Osteoblast (primary cell): ENCODE results near the gene IRAK4. TPM values are rescaled to one million over a fixed set of nuclear protein-coding genes. Genes with fewer than 3 reads are reported as not detected.
A peak's percentile ranks its signal among the peaks of the same experiment; 100 is the strongest.

ENCODE experiments used
- DNase-seq: peaks from one replicate; pipeline ENCODE4 v3.0.0; 2011; ENCODE audit warnings: low spot score, mixed read lengths; ENCODE audit not compliant: insufficient read length; ENCODE audit errors: missing footprints
- H2AFZ ChIP-seq: 2 replicates; pipeline ENCODE4 v1.6.0; 2011; ENCODE audit warnings: mild to moderate bottlenecking, low read length
- H3K27ac ChIP-seq: 2 replicates; pipeline ENCODE4 v1.5.1; 2011; ENCODE audit warnings: mild to moderate bottlenecking, low read depth, low read length, moderate library complexity
- H3K27me3 ChIP-seq: 2 replicates; pipeline ENCODE4 v1.6.0; 2012; ENCODE audit warnings: mild to moderate bottlenecking, control low read depth, inconsistent platforms, low read length, moderate library complexity; ENCODE audit not compliant: insufficient read depth
- H3K36me3 ChIP-seq: 2 replicates; pipeline ENCODE4 v1.5.1; 2011; ENCODE audit warnings: mild to moderate bottlenecking, low read length, control low read depth, moderate library complexity; ENCODE audit not compliant: insufficient read depth
- H3K4me1 ChIP-seq: 2 replicates; pipeline ENCODE4 v1.5.1; 2011; ENCODE audit warnings: mild to moderate bottlenecking, low read length, control low read depth, moderate library complexity; ENCODE audit not compliant: insufficient read depth
- H3K4me2 ChIP-seq: 2 replicates; pipeline ENCODE4 v1.6.0; 2011; ENCODE audit warnings: mild to moderate bottlenecking, low read length; ENCODE audit not compliant: insufficient read depth
- H3K4me3 ChIP-seq: fragments of 200-600 bp; sonication (generic); 3 replicates; pipeline ENCODE4 v1.5.1; 2012; ENCODE audit warnings: mild to moderate bottlenecking, low read length, inconsistent platforms; ENCODE audit not compliant: insufficient read depth
- H3K79me2 ChIP-seq: 2 replicates; pipeline ENCODE4 v1.6.0; 2012; ENCODE audit warnings: mild to moderate bottlenecking, low read length, control low read depth, inconsistent platforms; ENCODE audit not compliant: insufficient read depth
- H3K9me3 ChIP-seq: 2 replicates; pipeline ENCODE4 v1.5.1; 2011; ENCODE audit warnings: low read depth, low read length, control low read depth
- H4K20me1 ChIP-seq: 2 replicates; pipeline ENCODE4 v1.6.0; 2012; ENCODE audit warnings: mild to moderate bottlenecking, low read length, control low read depth; ENCODE audit not compliant: insufficient read depth
- total RNA-seq: library from RNA; depleted of rRNA; stranded (reverse); fragments of >200 nt; gene quantifications from 2 replicates; pipeline ENCODE4 v1.2.3, GENCODE V29; 2012
- TF ChIP-seq, protein P1 (sequence below): IDR thresholded peaks from 2 replicates; pipeline ENCODE4 v1.5.1; 2011; ENCODE audit warnings: mild to moderate bottlenecking, low read depth, low read length, moderate library complexity; ENCODE audit errors: extremely low read depth

Gene IRAK4
- total RNA-seq, 1 donor = 27.9 TPM

- Histone ChIP-seq H3K27ac (peak overlapping the region; percentile 65), H3K4me2 (peak overlapping the region; percentile 64)
These were observed 21.8 kb upstream of the IRAK4 start for GRCh38 chr12:43736927-43737440.

GRCh38 chr12:43737646-43738045 lies 21.1 kb upstream of the IRAK4 start:
- Histone ChIP-seq H3K36me3 (peaks cover 36% of the 10 kb centered on the region), H3K4me2 (peak overlapping the region; percentile 64), H3K9me3 (no peaks in the 10 kb centered on the region), H3K27ac (peak overlapping the region; percentile 62), H3K79me2 (peaks cover 2% of the 10 kb centered on the region), H3K27me3 (no peaks in the 10 kb centered on the region), H3K4me3 (peak overlapping the region; percentile 15), H2AFZ (no peak overlapping the region), H4K20me1 (no peaks in the 10 kb centered on the region), H3K4me1 (peaks cover 54% of the 10 kb centered on the region)
- TF ChIP-seq, protein P1, sequence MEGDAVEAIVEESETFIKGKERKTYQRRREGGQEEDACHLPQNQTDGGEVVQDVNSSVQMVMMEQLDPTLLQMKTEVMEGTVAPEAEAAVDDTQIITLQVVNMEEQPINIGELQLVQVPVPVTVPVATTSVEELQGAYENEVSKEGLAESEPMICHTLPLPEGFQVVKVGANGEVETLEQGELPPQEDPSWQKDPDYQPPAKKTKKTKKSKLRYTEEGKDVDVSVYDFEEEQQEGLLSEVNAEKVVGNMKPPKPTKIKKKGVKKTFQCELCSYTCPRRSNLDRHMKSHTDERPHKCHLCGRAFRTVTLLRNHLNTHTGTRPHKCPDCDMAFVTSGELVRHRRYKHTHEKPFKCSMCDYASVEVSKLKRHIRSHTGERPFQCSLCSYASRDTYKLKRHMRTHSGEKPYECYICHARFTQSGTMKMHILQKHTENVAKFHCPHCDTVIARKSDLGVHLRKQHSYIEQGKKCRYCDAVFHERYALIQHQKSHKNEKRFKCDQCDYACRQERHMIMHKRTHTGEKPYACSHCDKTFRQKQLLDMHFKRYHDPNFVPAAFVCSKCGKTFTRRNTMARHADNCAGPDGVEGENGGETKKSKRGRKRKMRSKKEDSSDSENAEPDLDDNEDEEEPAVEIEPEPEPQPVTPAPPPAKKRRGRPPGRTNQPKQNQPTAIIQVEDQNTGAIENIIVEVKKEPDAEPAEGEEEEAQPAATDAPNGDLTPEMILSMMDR = no peak
- DNase-seq = peak; percentile 83

More at GRCh38 chr12:43736927-43737440, 21.8 kb upstream of the IRAK4 start:
- Histone ChIP-seq H4K20me1 (no peaks in the 10 kb centered on the region), H3K36me3 (peaks cover 38% of the 10 kb centered on the region), H3K79me2 (peaks cover 2% of the 10 kb centered on the region), H3K4me1 (peaks cover 48% of the 10 kb centered on the region), H2AFZ (no peak overlapping the region), H3K9me3 (no peaks in the 10 kb centered on the region), H3K27me3 (no peaks in the 10 kb centered on the region), H3K4me3 (no peak overlapping the region)
- peak; percentile 21 for DNase-seq
- TF ChIP-seq, protein P1 = no peak

GRCh38 chr12:43740511-43741100 lies 18.1 kb upstream of the IRAK4 start:
- H3K4me2 ChIP-seq = peak overlapping the region; percentile 38
- H3K27me3 ChIP-seq = no peaks in the 10 kb centered on the region
- TF ChIP-seq, protein P1 = no peak
- H3K9me3 ChIP-seq = peaks cover 2% of the 10 kb centered on the region
- peak overlapping the region; percentile 39 for H2AFZ ChIP-seq
- no peak for DNase-seq
- no peaks in the 10 kb centered on the region for H4K20me1 ChIP-seq
- H3K4me3 ChIP-seq = peak overlapping the region; percentile 6
- H3K27ac ChIP-seq = peak overlapping the region; percentile 59
- H3K36me3 ChIP-seq = peaks cover 31% of the 10 kb centered on the region
- H3K4me1 ChIP-seq = peaks cover 59% of the 10 kb centered on the region
- H3K79me2 ChIP-seq = peaks cover 2% of the 10 kb centered on the region

DNA sequence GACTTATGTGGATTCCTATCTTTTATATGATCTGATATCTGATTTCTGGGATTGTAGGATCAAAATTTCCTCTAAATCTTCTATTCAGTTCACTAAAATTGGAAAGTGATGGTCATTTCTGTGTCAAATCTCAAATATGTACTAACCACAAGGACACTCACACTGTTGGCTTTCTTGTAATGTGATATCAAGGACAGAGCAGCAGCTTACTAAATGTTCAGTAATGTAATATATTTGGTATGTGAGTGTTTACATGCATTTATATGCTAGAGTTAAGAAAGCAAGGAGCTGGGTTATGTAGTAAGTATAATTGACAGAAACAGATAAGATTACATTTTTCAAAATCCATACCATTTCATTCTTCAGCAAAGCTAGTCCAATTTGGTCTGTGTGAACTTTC lies 16.6 kb upstream of the IRAK4 start:
- peak; percentile 65 for DNase-seq
- Histone ChIP-seq H3K36me3 (peaks cover 25% of the 10 kb centered on the region), H3K27me3 (no peaks in the 10 kb centered on the region), H3K9me3 (peaks cover 2% of the 10 kb centered on the region), H3K4me1 (peaks cover 51% of the 10 kb centered on the region), H2AFZ (no peak overlapping the region), H4K20me1 (no peaks in the 10 kb centered on the region), H3K4me2 (peak overlapping the region; percentile 46), H3K27ac (peak overlapping the region; percentile 65), H3K79me2 (no peaks in the 10 kb centered on the region), H3K4me3 (no peak overlapping the region)
- TF ChIP-seq, protein P1 = no peak
